ENCODE results near the gene HOXA7.

HOXA7 gene

GRCh38 chr7:27122077-27122910, 34.2 kb downstream of the HOXA7 start:
- no peak for DNase-seq (ENCODE audit: extremely low read depth, insufficient read length)
- no peaks in the 10 kb centered on the region for H3K27me3 ChIP-seq (replicated peaks; ENCODE audit: control insufficient read depth, insufficient read depth, low read length)
- H3K4me3 ChIP-seq (replicated peaks; ENCODE audit: low read depth, low read length) = no peak overlapping the region

GRCh38 chr7:27121684-27122076, 34.8 kb downstream of the HOXA7 start:
- no peak for DNase-seq (ENCODE audit: extremely low read depth, insufficient read length)
- Histone ChIP-seq H3K27me3 (replicated peaks; ENCODE audit: control insufficient read depth, insufficient read depth, low read length) (no peaks in the 10 kb centered on the region), H3K4me3 (replicated peaks; ENCODE audit: low read depth, low read length) (no peak overlapping the region), H3K36me3 (ENCODE audit: control insufficient read depth, insufficient read depth, low read length) (no peaks in the 10 kb centered on the region)
- no peak for TF ChIP-seq CTCF (IDR thresholded peaks at IDR 0.05; ENCODE audit: insufficient read depth, low read length, poor library complexity, severe bottlenecking)

More at GRCh38 chr7:27122077-27122910, 34.2 kb downstream of the HOXA7 start:
- TF ChIP-seq CTCF (IDR thresholded peaks at IDR 0.05; ENCODE audit: insufficient read depth, low read length, poor library complexity, severe bottlenecking) = no peak
- no peaks in the 10 kb centered on the region for H3K36me3 ChIP-seq (ENCODE audit: control insufficient read depth, insufficient read depth, low read length)

- no peaks in the 10 kb centered on the region for H3K36me3 ChIP-seq (ENCODE audit: control insufficient read depth, insufficient read depth, low read length)
- H3K27me3 ChIP-seq (replicated peaks; ENCODE audit: control insufficient read depth, insufficient read depth, low read length) = no peaks in the 10 kb centered on the region
- H3K4me3 ChIP-seq (replicated peaks; ENCODE audit: low read depth, low read length) = no peak overlapping the region
- DNase-seq (ENCODE audit: extremely low read depth, insufficient read length) = no peak
- TF ChIP-seq CTCF (IDR thresholded peaks at IDR 0.05; ENCODE audit: insufficient read depth, low read length, poor library complexity, severe bottlenecking) = no peak
Observed at GRCh38 chr7:27119412-27119911, 37.0 kb downstream of the HOXA7 start.

- no peak for TF ChIP-seq CTCF (IDR thresholded peaks at IDR 0.05; ENCODE audit: insufficient read depth, low read length, poor library complexity, severe bottlenecking)
- Histone ChIP-seq H3K4me3 (replicated peaks; ENCODE audit: low read depth, low read length) (no peak overlapping the region), H3K27me3 (replicated peaks; ENCODE audit: control insufficient read depth, insufficient read depth, low read length) (no peaks in the 10 kb centered on the region), H3K36me3 (ENCODE audit: control insufficient read depth, insufficient read depth, low read length) (no peaks in the 10 kb centered on the region)
- no peak for DNase-seq (ENCODE audit: extremely low read depth, insufficient read length)
Observed at GRCh38 chr7:27118580-27118979, 37.9 kb downstream of the HOXA7 start.

- no peak overlapping the region for H3K4me3 ChIP-seq (replicated peaks; ENCODE audit: low read depth, low read length)
Observed at GRCh38 chr7:27117887-27118491, 38.5 kb downstream of the HOXA7 start.

More at GRCh38 chr7:27117887-27118491, 38.5 kb downstream of the HOXA7 start:
- DNase-seq (ENCODE audit: extremely low read depth, insufficient read length) = no peak
- H3K27me3 ChIP-seq (replicated peaks; ENCODE audit: control insufficient read depth, insufficient read depth, low read length) = no peaks in the 10 kb centered on the region; the same call in 1 of the 2 replicates
- no peak for TF ChIP-seq CTCF (IDR thresholded peaks at IDR 0.05; ENCODE audit: insufficient read depth, low read length, poor library complexity, severe bottlenecking)
- H3K36me3 ChIP-seq (ENCODE audit: control insufficient read depth, insufficient read depth, low read length) = no peaks in the 10 kb centered on the region
